GM12878 (cell line): Measurements from ENCODE around the gene PPAN. TPM values are rescaled to one million over a fixed set of nuclear protein-coding genes. Genes with fewer than 3 reads are reported as not detected.

Source experiments
- ATAC-seq: fragments of 200-7000 bp; cut with Tn5 transposase; 3 replicates; pipeline ENCODE4 v1.9.1; 2020; ENCODE audit warnings: mild to moderate bottlenecking, moderate library complexity
- BruUV-seq: library from RNA; stranded (reverse); fragments of 400-500 nt; replicated peaks from 2 replicates; lab custom pipeline; 2021; lab: Mats Ljungman, UMichigan
- CTCF ChIA-PET: fragments of 300-600 bp; sonication (Branson Sonifier 250); formaldehyde crosslinking; extraction: SDS; loops from one replicate; lab custom pipeline; 2021; ENCODE audit warnings: inconsistent platforms; lab: Yijun Ruan, JAX
- POLR2A ChIA-PET: fragments of 350-600 bp; formaldehyde crosslinking; extraction: SDS; loops from one replicate; lab custom pipeline; 2021; ENCODE audit warnings: inconsistent platforms; lab: Charles Lee
- RAD21 ChIA-PET: fragments of 300-600 bp; sonication (Branson Sonifier 250); formaldehyde crosslinking; loops from one replicate; lab custom pipeline; 2023; ENCODE audit warnings: antibody characterized with exemption; ENCODE audit not compliant: unreplicated experiment; lab: Charles Lee
- SMC1A ChIA-PET: fragments of 300-600 bp; sonication (Branson Sonifier 250); formaldehyde crosslinking; loops from one replicate; lab custom pipeline; 2023; ENCODE audit not compliant: unreplicated experiment, uncharacterized antibody; lab: Charles Lee
- DNase-seq: peaks from one replicate; pipeline ENCODE4 v3.0.0-alpha.2; 2011; ENCODE audit warnings: low read depth, low spot score
- FAIRE-seq: peaks from 3 replicates; lab custom pipeline; 2011; peaks lifted over from hg19 to GRCh38; lab: Jason Lieb, UNC
- H2AFZ ChIP-seq: 2 replicates; pipeline ENCODE4 v1.6.0; 2011; ENCODE audit warnings: low read depth, low read length, control low read depth; ENCODE audit not compliant: control insufficient read depth
- H3K27ac ChIP-seq: 2 replicates; pipeline ENCODE4 v1.5.1; 2011; ENCODE audit warnings: control low read depth; ENCODE audit not compliant: control insufficient read depth, insufficient read depth
- H3K27me3 ChIP-seq, 2 experiments: replicated peaks in 1 of 2; 2 replicates each; pipeline versions ENCODE4 v1.6.0 to v1.6.1; 2011; ENCODE audit warnings: low read length in 1 of 2; ENCODE audit not compliant: control insufficient read depth in 2 of 2, insufficient read depth in 2 of 2
- H3K36me3 ChIP-seq, 2 experiments: 2 replicates each; pipeline ENCODE4 v1.5.1; 2011; ENCODE audit warnings: low read length in 1 of 2; ENCODE audit not compliant: control insufficient read depth in 2 of 2, insufficient read depth in 2 of 2
- H3K4me1 ChIP-seq: 2 replicates; pipeline ENCODE4 v1.6.1; 2011; ENCODE audit warnings: mild to moderate bottlenecking, low read length, moderate library complexity, mixed read lengths; ENCODE audit not compliant: control insufficient read depth, insufficient read depth
- H3K4me2 ChIP-seq: 2 replicates; pipeline ENCODE4 v1.6.0; 2011; ENCODE audit warnings: control low read depth; ENCODE audit not compliant: control insufficient read depth, insufficient read depth
- H3K4me3 ChIP-seq: fragments of 200-600 bp; sonication (generic); 2 replicates; pipeline ENCODE4 v1.5.1; 2016
- H3K79me2 ChIP-seq: 2 replicates; pipeline ENCODE4 v1.6.0; 2011; ENCODE audit warnings: low read length; ENCODE audit not compliant: control insufficient read depth, insufficient read depth
- H3K9ac ChIP-seq: 2 replicates; pipeline ENCODE4 v1.8.0; 2011; ENCODE audit warnings: low read length, control low read depth, mixed read lengths; ENCODE audit not compliant: control insufficient read depth, insufficient read depth
- H3K9me3 ChIP-seq: replicated peaks from 3 replicates; pipeline ENCODE4 v1.5.1; 2011; ENCODE audit warnings: mild to moderate bottlenecking, low read length; ENCODE audit not compliant: control insufficient read depth, insufficient read depth
- H4K20me1 ChIP-seq: 2 replicates; pipeline ENCODE4 v1.6.0; 2011; ENCODE audit not compliant: control insufficient read depth, insufficient read depth
- CBFB ChIP-seq: IDR thresholded peaks from 2 replicates; pipeline ENCODE4 v1.6.1; 2016; ENCODE audit warnings: antibody characterized with exemption, low read depth
- EED ChIP-seq: sonication (generic); IDR thresholded peaks from 2 replicates; pipeline ENCODE4 v1.6.1; 2016; ENCODE audit warnings: antibody characterized with exemption, low read depth
- FOXM1 ChIP-seq: IDR thresholded peaks from 2 replicates; pipeline ENCODE4 v1.6.1; 2012; ENCODE audit warnings: low read depth, mild to moderate bottlenecking, inconsistent platforms, low read length, moderate library complexity
- GABPA ChIP-seq: IDR thresholded peaks from 2 replicates; pipeline ENCODE4 v1.6.1; 2014; ENCODE audit warnings: antibody characterized with exemption, low read depth, mild to moderate bottlenecking, inconsistent platforms
- MEF2A ChIP-seq: IDR thresholded peaks from 2 replicates; pipeline ENCODE4 v1.6.1; 2011; ENCODE audit warnings: low read depth, mild to moderate bottlenecking, low read length, moderate library complexity; ENCODE audit not compliant: insufficient read depth
- NR2F1 ChIP-seq: fragments of 450-650 bp; conservative IDR thresholded peaks from 2 replicates; pipeline ENCODE4 v1.6.1; 2017; ENCODE audit warnings: mild to moderate bottlenecking
- POLR2A ChIP-seq: IDR thresholded peaks from 2 replicates; pipeline ENCODE4 v1.6.1; 2011; ENCODE audit warnings: low read depth, mild to moderate bottlenecking, low read length
- POLR2AphosphoS5 ChIP-seq: IDR thresholded peaks from 2 replicates; pipeline ENCODE4 v1.6.1; 2011; ENCODE audit warnings: mild to moderate bottlenecking, low read length, inconsistent platforms
- RCOR1 ChIP-seq: conservative IDR thresholded peaks from 2 replicates; pipeline ENCODE4 v1.6.1; 2012; ENCODE audit warnings: low read depth, low read length, improper control_type of control experiment
- RFX5 ChIP-seq: IDR thresholded peaks from 2 replicates; pipeline ENCODE4 v1.6.1; 2011; ENCODE audit warnings: low read depth, low read length, improper control_type of control experiment
- SIN3A ChIP-seq: IDR thresholded peaks from 2 replicates; pipeline ENCODE4 v1.6.1; 2012; ENCODE audit warnings: low read depth, low read length, improper control_type of control experiment
- SMC3 ChIP-seq: IDR thresholded peaks from 2 replicates; pipeline ENCODE4 v1.6.1; 2011; ENCODE audit warnings: low read length, improper control_type of control experiment, borderline replicate concordance
- SRF ChIP-seq, 2 experiments: IDR thresholded peaks; 2 replicates each; pipeline ENCODE4 v1.6.1; 2011; ENCODE audit warnings: low read depth in 2 of 2, low read length in 2 of 2, mild to moderate bottlenecking in 1 of 2, moderate library complexity in 1 of 2
- STAT1 ChIP-seq: fragments of 450-650 bp; conservative IDR thresholded peaks from 2 replicates; pipeline ENCODE4 v1.6.1; 2014; ENCODE audit warnings: antibody characterized with exemption, mild to moderate bottlenecking
- ZNF274 ChIP-seq: IDR thresholded peaks from one replicate; pipeline ENCODE4 v1.8.0; 2011; ENCODE audit not compliant: insufficient read length, insufficient read depth
- ZZZ3 ChIP-seq: IDR thresholded peaks from 2 replicates; pipeline ENCODE4 v1.6.1; 2011; ENCODE audit warnings: low read depth; ENCODE audit not compliant: control insufficient read depth, insufficient read length
- in situ Hi-C: fragments of 300-500 bp; cut with MboI; formaldehyde crosslinking; loops from 9 replicates; pipeline ENCODE4 v1.14.3; 2018; ENCODE audit warnings: mixed read lengths
- intact Hi-C: fragments of 100-400 bp; cut with micrococcal nuclease; formaldehyde crosslinking; loops from one replicate; pipeline ENCODE4 v1.14.2; 2022; ENCODE audit not compliant: unreplicated experiment
- polyA plus RNA-seq, 11 experiments: library from polyadenylated mRNA; depleted of rRNA in 4 of 11; unstranded in 6 of 11; stranded (reverse) in 5 of 11; fragments of >200 nt; fragmentation: Nextera tagmentation in 4 of 11; fragmentation: Illumina TruSeq in 1 of 11; extraction: Ambion mirVana in 4 of 11; extraction: Trizol in 1 of 11; gene quantifications; 1 replicate in 1 of 11; 2 replicates in 10 of 11; pipeline versions ENCODE4 v1.2.1 to v1.2.3, GENCODE V29; 2011 to 2016; ENCODE audit warnings: inconsistent platforms in 2 of 11, missing spikeins in 2 of 11, low read depth in 1 of 11
- total RNA-seq, 4 experiments: library from RNA; depleted of rRNA in 3 of 4; stranded (reverse); fragments of >200 nt in 3 of 4; fragmentation: Illumina TruSeq in 1 of 4; extraction: Trizol in 1 of 4; gene quantifications; 2 replicates each; pipeline versions ENCODE4 v1.2.1 to v1.2.3, GENCODE V29; 2013 to 2021
- TF ChIP-seq, protein P1 (sequence below): IDR thresholded peaks from 2 replicates; pipeline ENCODE4 v1.6.1; 2012; ENCODE audit warnings: low read length, inconsistent platforms

PPAN gene
- total and polyA plus RNA-seq, 10 of the 15 experiments (the other 5 are each of a cell fraction or from before 2014, with no cell fraction given) = 2.1 to 171 (median 108) TPM

DNA sequence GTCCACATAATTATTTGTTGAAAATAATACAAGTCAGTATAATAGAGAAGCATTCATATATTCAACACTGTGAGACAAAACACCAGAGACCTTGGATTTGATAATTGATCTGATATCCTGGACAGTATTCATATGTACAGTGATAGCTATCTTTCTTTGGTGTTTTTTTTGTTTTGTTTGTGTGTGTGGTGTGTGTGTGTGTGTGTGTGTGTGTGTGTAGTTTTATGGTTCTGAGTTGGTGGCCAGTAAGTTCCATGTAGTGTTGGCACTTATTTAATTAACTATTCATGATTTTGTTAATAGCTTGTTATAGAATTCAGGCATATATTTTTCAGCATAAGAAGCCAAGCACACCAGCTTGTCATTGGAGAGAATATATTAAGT is 2.0 kb upstream of the PPAN start:
- POLR2A ChIA-PET = interaction anchor here (0.6 to 4.6 kb wide), 13 partner anchors 8 to 1475 kb away, joined by 3 to 58 read pairs (median 4); partner anchors contain the start of genes P2RY11 and S1PR2
- intact Hi-C loops = loop anchor here (2.0 to 10.0 kb wide), 2 partner anchors 133 to 281 kb away; partner anchors contain the start of gene TYK2
- no peak overlapping the region for H2AFZ ChIP-seq
- H3K4me2 ChIP-seq = peak overlapping the region; percentile 94
- H4K20me1 ChIP-seq = no peaks in the 10 kb centered on the region
- peaks cover 42% of the 10 kb centered on the region for H3K4me1 ChIP-seq
- peak overlapping the region; percentile 95 for H3K9ac ChIP-seq
- no peaks in the 10 kb centered on the region for H3K27me3 ChIP-seq
- peak overlapping the region; percentile 46; the same call in 1 of the 2 replicates for H3K4me3 ChIP-seq
- no peak for FAIRE-seq
- RAD21 ChIA-PET = interaction anchor here (0.6 to 9.6 kb wide), 16 partner anchors 8 to 324 kb away, joined by 3 to 166 read pairs (median 4); partner anchors contain the start of genes EIF3G, ICAM1, MRPL4 and P2RY11
- peaks cover 9 to 11% of the 10 kb centered on the region in 2 experiments; a peak in 3 of 4 replicates for H3K36me3 ChIP-seq
- H3K27ac ChIP-seq = peak overlapping the region; percentile 100
- TF ChIP-seq, protein P1, sequence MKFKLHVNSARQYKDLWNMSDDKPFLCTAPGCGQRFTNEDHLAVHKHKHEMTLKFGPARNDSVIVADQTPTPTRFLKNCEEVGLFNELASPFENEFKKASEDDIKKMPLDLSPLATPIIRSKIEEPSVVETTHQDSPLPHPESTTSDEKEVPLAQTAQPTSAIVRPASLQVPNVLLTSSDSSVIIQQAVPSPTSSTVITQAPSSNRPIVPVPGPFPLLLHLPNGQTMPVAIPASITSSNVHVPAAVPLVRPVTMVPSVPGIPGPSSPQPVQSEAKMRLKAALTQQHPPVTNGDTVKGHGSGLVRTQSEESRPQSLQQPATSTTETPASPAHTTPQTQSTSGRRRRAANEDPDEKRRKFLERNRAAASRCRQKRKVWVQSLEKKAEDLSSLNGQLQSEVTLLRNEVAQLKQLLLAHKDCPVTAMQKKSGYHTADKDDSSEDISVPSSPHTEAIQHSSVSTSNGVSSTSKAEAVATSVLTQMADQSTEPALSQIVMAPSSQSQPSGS = no peak
- TF ChIP-seq SRF (IDR thresholded peaks at IDR 0.05; ENCODE audit: low read depth in 2 of 2, low read length in 2 of 2) = no peak
- TF ChIP-seq RCOR1 = no peak
- TF ChIP-seq POLR2A = no peak
- TF ChIP-seq RFX5 = no peak
- TF ChIP-seq ZZZ3 = no peak
- no peak for TF ChIP-seq CBFB
- no peak for TF ChIP-seq GABPA
- no peak for TF ChIP-seq SIN3A
- no peak for TF ChIP-seq FOXM1
- TF ChIP-seq ZNF274 = no peak
- no peak for TF ChIP-seq NR2F1
- TF ChIP-seq STAT1 = no peak
- no peak for TF ChIP-seq POLR2AphosphoS5
- no peak for TF ChIP-seq SMC3
- TF ChIP-seq EED = no peak
- no peak for TF ChIP-seq MEF2A
- TF ChIP-seq, all 136 proteins: peak for 0
- ChIA-PET SMC1A (interaction anchor here (0.7 to 11.1 kb wide), 13 partner anchors 8 to 308 kb away, joined by 3 to 150 read pairs (median 5); partner anchors contain the start of genes ICAM1 and P2RY11), CTCF (interaction anchor here (0.6 to 9.5 kb wide), 12 partner anchors 8 to 299 kb away, joined by 3 to 171 read pairs (median 5); partner anchors contain the start of genes ICAM1, MRPL4 and P2RY11)
- BruUV-seq = no TSS peak
- in situ Hi-C loops = loop anchor here (5.0 kb wide), 1 partner anchor 133 kb away; no protein-coding TSS in a partner anchor
- ATAC-seq (no peak), DNase-seq (no peak)
- Histone ChIP-seq H3K9me3 (no peaks in the 10 kb centered on the region), H3K79me2 (peaks cover 36% of the 10 kb centered on the region)
